Esophagus squamous epithelium (tissue), 5 donors: ENCODE data around the gene AANAT. TPM values are rescaled to one million over a fixed set of nuclear protein-coding genes. Genes with fewer than 3 reads are reported as not detected.
A peak's percentile ranks its signal among the peaks of the same experiment; 100 is the strongest.

ENCODE experiments used
- DNase-seq: peaks from one replicate; lab custom pipeline; 2025; lab: John Stamatoyannopoulos, UW
- H3K27ac ChIP-seq, 4 donors: fragments of 200-600 bp; sonication (generic); one replicate each; pipeline ENCODE4 v1.5.1; 2016 to 2019; ENCODE audit warnings: mild to moderate bottlenecking in 1 of 4
- H3K27me3 ChIP-seq, 4 donors: fragments of 200-600 bp; sonication (generic); 1 replicate in 3 of 4; 2 replicates in 1 of 4; pipeline versions ENCODE4 v1.5.1 to v1.6.0; 2017 to 2021; ENCODE audit warnings: antibody characterized with exemption in 1 of 4
- H3K36me3 ChIP-seq, 3 donors: fragments of 200-600 bp; sonication (generic); one replicate each; pipeline ENCODE4 v1.5.1; 2016 to 2019
- H3K4me1 ChIP-seq, 3 donors: fragments of 200-600 bp; sonication (generic); one replicate each; pipeline ENCODE4 v1.5.1; 2017 to 2019
- H3K4me3 ChIP-seq, 4 donors: fragments of 200-600 bp; sonication (generic); 1 replicate in 3 of 4; 2 replicates in 1 of 4; pipeline ENCODE4 v1.5.1; 2016 to 2019; ENCODE audit warnings: mild to moderate bottlenecking in 2 of 4, moderate library complexity in 1 of 4
- H3K9me3 ChIP-seq, 3 donors: fragments of 200-600 bp; sonication (generic); one replicate each; pipeline ENCODE4 v1.5.1; 2016 to 2019
- CTCF ChIP-seq, 6 experiments: fragments of 450-650 bp in 4 of 6; fragments of 200-600 bp in 2 of 6; sonication (generic) in 2 of 6; IDR thresholded peaks; one replicate each; pipeline ENCODE4 v1.5.1; 2016 to 2019; ENCODE audit warnings: antibody characterized with exemption in 6 of 6, mild to moderate bottlenecking in 4 of 6, moderate library complexity in 4 of 6
- POLR2A ChIP-seq, 4 donors: fragments of 450-650 bp; IDR thresholded peaks; one replicate each; pipeline ENCODE4 v1.6.1; 2017; ENCODE audit warnings: antibody characterized with exemption in 4 of 4, mild to moderate bottlenecking in 4 of 4, moderate library complexity in 3 of 4
- whole genome bisulfite sequencing, 2 donors: methylation state at CpG; one replicate each; pipeline ENCODE4 v1.1.5; 2018; 5-methylcytosine and 5-hydroxymethylcytosine counted together
- intact Hi-C: fragments of 100-400 bp; cut with DNase I; formaldehyde crosslinking; loops from one replicate; pipeline ENCODE4 v1.15.0; 2022
- total RNA-seq, 4 donors: library from RNA; depleted of rRNA; stranded (reverse); fragments of >200 nt; gene quantifications; one replicate each; pipeline ENCODE4 v1.1.0, GENCODE V29; 2016
- donor health status: DM: yes; HTN: yes; CAD: no.

The AANAT gene
- total RNA-seq, 4 donors from 2014 or later = not detected

GRCh38 chr17:76452660-76453430, 14.6 kb upstream of the AANAT start, which contains the start of gene UBE2O:
UBE2O (minus strand) TSS chr17:76453152; CDS start chr17:76453141, 11 bp downstream.
- intact Hi-C loops = no loop called here
- H3K4me1 ChIP-seq = peaks cover 10 to 29% (median 13%) of the 10 kb centered on the region in 3 donors

DNA sequence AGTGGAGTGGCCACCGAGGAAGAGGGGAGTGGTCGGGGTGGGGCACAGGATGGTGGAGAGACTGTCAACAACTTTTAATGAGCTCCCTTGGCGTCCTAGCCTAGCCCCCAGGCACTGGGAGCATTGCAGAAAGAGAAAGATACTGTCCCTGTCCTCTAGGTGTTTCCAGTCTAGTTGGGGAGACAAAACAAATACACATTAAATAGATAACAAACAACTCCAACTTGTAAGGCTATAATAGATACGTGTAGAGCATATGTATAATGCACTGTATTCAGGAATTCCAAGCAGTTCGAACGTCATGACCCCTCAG, 14.0 kb upstream of the AANAT start:
- intact Hi-C loops = no loop called here
- H3K27ac ChIP-seq = peak overlapping the region in 1 of 4 donors; percentile 77
- H3K4me3 ChIP-seq = peak overlapping the region in 2 of 4 donors; percentile 87 to 91

More at GRCh38 chr17:76452660-76453430, 14.6 kb upstream of the AANAT start, which contains the start of gene UBE2O:
- Histone ChIP-seq H3K9me3 (no peaks in the 10 kb centered on the region), H3K27ac (peak within 1 kb of the TSS; percentile 59 to 86 (median 78)), H3K4me3 (peak within 1 kb of the TSS; percentile 65 to 91 (median 89)), H3K27me3 (no peaks in the 10 kb centered on the region), H3K36me3 (no peaks in the 10 kb centered on the region)
- DNase-seq = peak; percentile 54
- TF ChIP-seq POLR2A (IDR thresholded peaks at IDR 0.05) (peak in 2 of 4 donors; percentile 23 to 64), CTCF (IDR thresholded peaks at IDR 0.05) (peak in 5 of 6 experiments; percentile 19 to 51 (median 41))
- 0 to 2% methylated on average over 4 to 16 of the region's 101 CpGs for WGBS, 2 donors

DNA sequence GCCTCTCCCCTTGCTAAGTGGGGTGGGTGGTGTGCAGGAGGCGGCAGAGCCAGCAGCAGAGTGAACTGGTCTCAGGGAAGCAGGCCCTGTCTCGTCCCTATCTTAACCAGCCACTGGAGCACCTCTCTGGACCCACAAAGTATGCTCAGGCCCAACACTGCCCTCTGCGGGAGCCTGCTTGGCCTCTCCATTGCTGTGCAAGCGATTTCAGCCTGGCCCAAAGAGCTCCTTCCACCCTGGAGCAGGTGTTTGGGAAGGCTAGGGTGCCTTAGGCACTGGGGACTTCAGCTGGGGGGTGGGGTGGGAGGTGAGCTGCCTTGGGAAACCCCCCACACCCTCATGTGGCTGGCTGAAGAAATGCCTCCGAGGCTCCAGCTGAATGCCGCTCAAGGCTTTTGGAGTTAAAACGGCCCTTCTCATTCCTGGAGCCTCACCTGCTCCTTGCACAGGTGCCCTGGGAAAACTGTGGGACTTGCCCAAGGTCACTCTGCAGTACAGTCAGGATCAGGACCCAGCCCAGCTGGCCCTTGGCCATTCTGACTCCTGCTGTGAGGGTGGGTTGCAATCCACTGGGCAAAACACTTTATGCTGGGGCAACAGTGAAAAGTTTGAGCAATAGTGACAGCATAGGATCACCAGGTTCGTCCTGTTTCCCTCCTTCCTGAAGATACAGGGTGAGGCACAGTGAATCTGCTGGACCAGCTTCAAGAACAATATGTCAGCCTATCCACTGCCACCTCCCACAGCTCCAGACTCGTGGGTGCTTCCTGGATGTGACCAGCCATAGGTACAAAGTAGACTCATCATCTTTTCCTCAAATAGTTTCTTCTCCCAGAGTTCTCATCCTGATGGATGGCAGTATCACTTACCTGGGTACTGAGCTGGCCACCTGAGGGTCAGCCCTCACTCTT, 8.6 kb upstream of the AANAT start:
- H3K4me3 ChIP-seq = no peak overlapping the region
- intact Hi-C loops = loop anchor here (5.0 kb wide), 1 partner anchor 52 kb away; no protein-coding TSS in a partner anchor
- no peaks in the 10 kb centered on the region for H3K27me3 ChIP-seq
- DNase-seq = no peak
- H3K9me3 ChIP-seq = no peaks in the 10 kb centered on the region
- H3K4me1 ChIP-seq = no peaks in the 10 kb centered on the region
- peak in 5 of 6 experiments; percentile 21 to 55 (median 42) for TF ChIP-seq CTCF (IDR thresholded peaks at IDR 0.05)
- no peak for TF ChIP-seq POLR2A (IDR thresholded peaks at IDR 0.05)
- no peak overlapping the region for H3K27ac ChIP-seq
- no peaks in the 10 kb centered on the region for H3K36me3 ChIP-seq
- WGBS, 2 donors = 37 to 51% methylated on average over 3 to 4 of the region's 9 CpGs

More for the DNA sequence above, 14.0 kb upstream of the AANAT start:
- no peaks in the 10 kb centered on the region for H3K36me3 ChIP-seq
- H3K27me3 ChIP-seq = no peaks in the 10 kb centered on the region
- H3K4me1 ChIP-seq = peaks cover 9 to 24% (median 12%) of the 10 kb centered on the region in 3 donors
- DNase-seq = no peak
- no peaks in the 10 kb centered on the region for H3K9me3 ChIP-seq
- TF ChIP-seq POLR2A (IDR thresholded peaks at IDR 0.05) (no peak), CTCF (IDR thresholded peaks at IDR 0.05) (no peak)
- 21 to 25% methylated on average over 6 of the region's 6 CpGs for WGBS, 2 donors

DNA sequence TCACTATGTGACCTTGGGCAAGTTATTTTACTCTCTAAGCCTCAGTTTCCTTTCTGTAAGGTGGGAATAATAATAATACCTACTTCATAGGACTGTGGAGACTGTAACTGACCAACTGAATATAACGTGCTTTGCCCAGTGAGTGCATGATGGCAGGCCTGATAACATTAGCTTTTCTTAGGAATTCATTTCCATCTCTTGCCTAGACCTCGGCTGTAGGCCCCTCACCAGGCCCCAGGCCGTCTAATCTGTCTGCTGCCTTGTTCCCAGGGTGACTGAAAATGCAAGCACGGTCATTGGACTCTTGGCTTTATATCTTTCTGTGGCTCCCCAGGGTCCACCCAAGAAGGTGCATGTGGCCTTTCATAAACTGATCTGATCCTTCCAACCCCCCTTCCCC, 7.7 kb upstream of the AANAT start:
- H3K9me3 ChIP-seq = no peaks in the 10 kb centered on the region
- H3K27me3 ChIP-seq = no peaks in the 10 kb centered on the region
- WGBS, 2 donors = 72 to 73% methylated on average over 4 of the region's 4 CpGs
- intact Hi-C loops = loop anchor here (5.0 kb wide), 1 partner anchor 52 kb away; no protein-coding TSS in a partner anchor
- H3K4me1 ChIP-seq = no peaks in the 10 kb centered on the region
- DNase-seq = no peak
- H3K4me3 ChIP-seq = no peak overlapping the region
- H3K27ac ChIP-seq = no peak overlapping the region
- no peak for TF ChIP-seq CTCF (IDR thresholded peaks at IDR 0.05)
- no peak for TF ChIP-seq POLR2A (IDR thresholded peaks at IDR 0.05)
- H3K36me3 ChIP-seq = no peaks in the 10 kb centered on the region
